K562 (cell line): ENCODE data around the gene BLTP3A. TPM values are rescaled to one million over a fixed set of nuclear protein-coding genes. Genes with fewer than 3 reads are reported as not detected.

Source experiments
- ATAC-seq: fragments of 200-7000 bp; cut with Tn5 transposase; 3 replicates; pipeline ENCODE4 v1.9.1; 2020; ENCODE audit warnings: moderate library complexity
- BruUV-seq: library from RNA; stranded (reverse); fragments of 400-500 nt; replicated peaks from 2 replicates; lab custom pipeline; 2021; lab: Mats Ljungman, UMichigan
- CTCF ChIA-PET: fragments of 300-600 bp; formaldehyde crosslinking; extraction: SDS; loops from one replicate; lab custom pipeline; 2021; ENCODE audit warnings: low intra/inter-chr PET ratio; lab: Yijun Ruan, JAX
- POLR2A ChIA-PET: fragments of 300-600, 350-650 bp; sonication (Branson Sonifier 250); formaldehyde crosslinking; extraction: SDS; loops from one replicate; lab custom pipeline; 2021; ENCODE audit warnings: antibody characterized with exemption, inconsistent platforms; lab: Yijun Ruan, JAX
- DNase-seq, 4 experiments: peaks; one replicate each; pipeline versions ENCODE4 v3.0.0 to v3.0.0-alpha.2; 2011 to 2018; ENCODE audit warnings: low spot score in 3 of 4, mixed read lengths in 3 of 4; ENCODE audit errors: extremely low read depth in 1 of 4
- FAIRE-seq: peaks from 2 replicates; lab custom pipeline; 2011; peaks lifted over from hg19 to GRCh38; lab: Jason Lieb, UNC
- H2AFZ ChIP-seq: 2 replicates; pipeline ENCODE4 v1.6.0; 2011; ENCODE audit warnings: low read depth, low read length, control low read depth, inconsistent platforms
- H3K27ac ChIP-seq: fragments of 200-600 bp; 3 replicates; pipeline ENCODE4 v1.8.0; 2011; ENCODE audit warnings: low read depth, mild to moderate bottlenecking, control low read depth, inconsistent platforms, low read length, moderate library complexity, mixed read lengths; ENCODE audit errors: extremely low read depth
- H3K27me3 ChIP-seq, 2 experiments: fragments of 300-600 bp in 1 of 2; 2 replicates in 1 of 2; 3 replicates in 1 of 2; pipeline versions ENCODE4 v1.6.0 to v1.8.0; 2011; ENCODE audit warnings: inconsistent platforms in 2 of 2, low read length in 2 of 2, mild to moderate bottlenecking in 1 of 2, mixed read lengths in 1 of 2, moderate library complexity in 1 of 2; ENCODE audit not compliant: control insufficient read depth in 2 of 2, insufficient read depth in 2 of 2
- H3K36me3 ChIP-seq: fragments of 300-600 bp; 3 replicates; pipeline ENCODE4 v1.8.0; 2011; ENCODE audit warnings: mild to moderate bottlenecking, low read length, inconsistent platforms; ENCODE audit not compliant: control insufficient read depth, insufficient read depth
- H3K4me1 ChIP-seq, 2 experiments: fragments of 200-600 bp in 1 of 2; replicated peaks in 1 of 2; 2 replicates in 1 of 2; 3 replicates in 1 of 2; pipeline versions ENCODE4 v1.5.1 to v1.8.0; 2011; ENCODE audit warnings: inconsistent platforms in 2 of 2, low read length in 2 of 2, mild to moderate bottlenecking in 1 of 2, mixed read lengths in 1 of 2, moderate library complexity in 1 of 2; ENCODE audit not compliant: control insufficient read depth in 2 of 2, insufficient read depth in 2 of 2
- H3K4me2 ChIP-seq: 2 replicates; pipeline ENCODE4 v1.6.1; 2011; ENCODE audit warnings: low read length, control low read depth, inconsistent platforms, mixed read lengths; ENCODE audit not compliant: insufficient read depth
- H3K4me3 ChIP-seq: fragments of 200-600 bp; sonication (generic), shearing (Covaris generic); 2 replicates; pipeline ENCODE4 v1.5.1; 2016; ENCODE audit warnings: control low read depth, inconsistent platforms
- H3K79me2 ChIP-seq: fragments of 200-600 bp; 3 replicates; pipeline ENCODE4 v1.8.0; 2011; ENCODE audit warnings: low read length, inconsistent platforms; ENCODE audit not compliant: control insufficient read depth, insufficient read depth
- H3K9ac ChIP-seq, 2 experiments: 2 replicates each; pipeline versions ENCODE4 v1.6.0 to v1.6.1; 2011; ENCODE audit warnings: low read depth in 2 of 2, low read length in 2 of 2, control low read depth in 1 of 2, inconsistent platforms in 1 of 2, mild to moderate bottlenecking in 1 of 2, mixed read lengths in 1 of 2; ENCODE audit not compliant: insufficient read depth in 1 of 2
- H3K9me1 ChIP-seq: one replicate; pipeline ENCODE4 v1.6.0; 2011; ENCODE audit warnings: inconsistent platforms, mild to moderate bottlenecking, low read length, moderate library complexity; ENCODE audit not compliant: control insufficient read depth, insufficient read depth
- H3K9me3 ChIP-seq: replicated peaks from 2 replicates; pipeline ENCODE4 v1.5.1; 2011; ENCODE audit warnings: low read depth, low read length, inconsistent platforms; ENCODE audit not compliant: control insufficient read depth, insufficient read depth
- H4K20me1 ChIP-seq: replicated peaks from 2 replicates; pipeline ENCODE4 v1.6.1; 2011; ENCODE audit warnings: low read length, inconsistent platforms, mixed read lengths; ENCODE audit not compliant: control insufficient read depth, insufficient read depth
- ESRRA ChIP-seq: fragments of 450-650 bp; IDR thresholded peaks from 2 replicates; pipeline ENCODE4 v1.6.1; 2014; ENCODE audit warnings: low read depth, mild to moderate bottlenecking, moderate library complexity, borderline replicate concordance
- FOXA1 ChIP-seq: fragments of 450-650 bp; IDR thresholded peaks from 2 replicates; pipeline ENCODE4 v1.6.1; 2016; ENCODE audit warnings: mild to moderate bottlenecking, borderline replicate concordance
- GTF2F1 ChIP-seq: IDR thresholded peaks from 2 replicates; pipeline ENCODE4 v1.6.1; 2011; ENCODE audit warnings: low read depth, low read length, improper control_type of control experiment
- HLTF ChIP-seq: fragments of 450-650 bp; IDR thresholded peaks from 2 replicates; pipeline ENCODE4 v1.6.1; 2016
- RFX5 ChIP-seq: IDR thresholded peaks from 2 replicates; pipeline ENCODE4 v1.6.1; 2011; ENCODE audit warnings: low read depth, mild to moderate bottlenecking, improper control_type of control experiment, low read length
- WGBS: fragments of 100-300 bp; shearing (Covaris generic); methylation state at CpG from one replicate; pipeline ENCODE4 v1.1.6; 2016; ENCODE audit warnings: low coverage, mixed read lengths; ENCODE audit not compliant: insufficient coverage; ENCODE audit errors: missing lambda C conversion rate; 5-methylcytosine and 5-hydroxymethylcytosine counted together
- in situ Hi-C: fragments of 300-500 bp; cut with MboI; formaldehyde crosslinking; loops from 4 replicates; pipeline ENCODE4 v1.15.0; 2018; ENCODE audit warnings: inconsistent platforms, mixed read lengths
- intact Hi-C: fragments of 100-400 bp; cut with micrococcal nuclease; formaldehyde crosslinking; loops from 2 replicates; pipeline ENCODE4 v1.14.2; 2022
- polyA plus RNA-seq, 8 experiments: library from polyadenylated mRNA; depleted of rRNA in 4 of 8; stranded (reverse) in 5 of 8; unstranded in 3 of 8; fragments of >200 nt; fragmentation: Nextera tagmentation in 2 of 8; fragmentation: Illumina TruSeq in 1 of 8; extraction: Ambion mirVana in 2 of 8; extraction: Trizol in 1 of 8; gene quantifications; 2 replicates each; pipeline versions ENCODE4 v1.2.1 to v1.2.3, GENCODE V29; 2011 to 2014; ENCODE audit warnings: inconsistent platforms in 1 of 8, missing spikeins in 1 of 8
- total RNA-seq, 7 experiments: library from RNA; depleted of rRNA in 6 of 7; stranded (reverse); fragments of >200 nt in 6 of 7; fragmentation: Illumina TruSeq in 2 of 7; extraction: Trizol in 2 of 7; gene quantifications; 2 replicates each; pipeline versions ENCODE4 v1.2.1 to v1.2.3, GENCODE V29; 2011 to 2021; ENCODE audit warnings: low replicate concordance in 1 of 7
- TF ChIP-seq, protein P1 (sequence below): sonication (generic); formaldehyde crosslinking; IDR thresholded peaks from 2 replicates; pipeline ENCODE4 v1.8.0; 2022; ENCODE audit warnings: missing genetic modification reagents, mild to moderate bottlenecking, borderline replicate concordance
- TF ChIP-seq, protein P2 (sequence below): fragments of 450-650 bp; formaldehyde crosslinking; IDR thresholded peaks from 2 replicates; pipeline ENCODE4 v1.4.0; 2020; ENCODE audit warnings: mild to moderate bottlenecking, moderate library complexity

Gene BLTP3A
- total and polyA plus RNA-seq, 9 of the 15 experiments (the other 6 are each of a cell fraction or from before 2014, with no cell fraction given) = 7.5 to 34.6 (median 15.5) TPM

DNA sequence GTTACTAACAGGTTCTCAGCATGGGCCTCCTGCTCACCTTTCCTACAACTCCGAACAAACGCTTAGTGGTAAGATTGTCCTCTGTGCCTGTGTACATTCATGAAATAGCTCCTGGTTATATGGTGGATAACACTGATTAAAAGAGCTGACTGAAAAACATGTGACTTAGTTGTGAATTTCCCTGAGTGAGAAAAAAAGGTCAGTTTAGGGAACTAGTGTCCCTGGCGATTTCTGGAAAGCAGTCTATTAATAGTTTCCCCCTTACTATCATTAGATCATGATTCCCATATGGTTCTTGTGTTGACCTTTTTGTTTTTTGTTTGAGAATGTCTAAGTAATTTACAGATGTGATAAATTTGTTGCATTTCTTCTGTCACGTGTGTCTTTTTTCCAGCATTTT, 18.9 kb upstream of the BLTP3A start:
- Histone ChIP-seq H3K79me2 (0 out of 3 replicates have a peak, but pooled peaks cover 3% of the 10 kb centered on the region), H3K27me3 (no peaks in the 10 kb centered on the region), H3K9ac (no peak overlapping the region), H2AFZ (no peak overlapping the region), H3K4me3 (no peak overlapping the region), H3K4me2 (no peak overlapping the region), H3K9me3 (0 out of 2 replicates have a peak, but pooled peaks cover 2% of the 10 kb centered on the region), H3K9me1 (no peaks in the 10 kb centered on the region), H3K4me1 (no peaks in the 10 kb centered on the region; a peak in 1 of 5 replicates), H3K36me3 (peaks cover 76% of the 10 kb centered on the region), H4K20me1 (no peaks in the 10 kb centered on the region), H3K27ac (no peak overlapping the region)
- DNase-seq (no peak), FAIRE-seq (no peak), ATAC-seq (no peak)
- ChIA-PET POLR2A (interaction anchor here (0.6 to 1.6 kb wide), 5 partner anchors 11 to 116 kb away, joined by 3 to 7 read pairs (median 4); partner anchors contain the start of genes BLTP3A and SNRPC), CTCF (no interaction called here)
- TF ChIP-seq ESRRA = no peak
- no peak for TF ChIP-seq GTF2F1
- no peak for TF ChIP-seq FOXA1
- no peak for TF ChIP-seq HLTF
- TF ChIP-seq, protein P1, sequence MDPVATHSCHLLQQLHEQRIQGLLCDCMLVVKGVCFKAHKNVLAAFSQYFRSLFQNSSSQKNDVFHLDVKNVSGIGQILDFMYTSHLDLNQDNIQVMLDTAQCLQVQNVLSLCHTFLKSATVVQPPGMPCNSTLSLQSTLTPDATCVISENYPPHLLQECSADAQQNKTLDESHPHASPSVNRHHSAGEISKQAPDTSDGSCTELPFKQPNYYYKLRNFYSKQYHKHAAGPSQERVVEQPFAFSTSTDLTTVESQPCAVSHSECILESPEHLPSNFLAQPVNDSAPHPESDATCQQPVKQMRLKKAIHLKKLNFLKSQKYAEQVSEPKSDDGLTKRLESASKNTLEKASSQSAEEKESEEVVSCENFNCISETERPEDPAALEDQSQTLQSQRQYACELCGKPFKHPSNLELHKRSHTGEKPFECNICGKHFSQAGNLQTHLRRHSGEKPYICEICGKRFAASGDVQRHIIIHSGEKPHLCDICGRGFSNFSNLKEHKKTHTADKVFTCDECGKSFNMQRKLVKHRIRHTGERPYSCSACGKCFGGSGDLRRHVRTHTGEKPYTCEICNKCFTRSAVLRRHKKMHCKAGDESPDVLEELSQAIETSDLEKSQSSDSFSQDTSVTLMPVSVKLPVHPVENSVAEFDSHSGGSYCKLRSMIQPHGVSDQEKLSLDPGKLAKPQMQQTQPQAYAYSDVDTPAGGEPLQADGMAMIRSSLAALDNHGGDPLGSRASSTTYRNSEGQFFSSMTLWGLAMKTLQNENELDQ (CRISPR knock-in tag) = no peak
- TF ChIP-seq, protein P2, sequence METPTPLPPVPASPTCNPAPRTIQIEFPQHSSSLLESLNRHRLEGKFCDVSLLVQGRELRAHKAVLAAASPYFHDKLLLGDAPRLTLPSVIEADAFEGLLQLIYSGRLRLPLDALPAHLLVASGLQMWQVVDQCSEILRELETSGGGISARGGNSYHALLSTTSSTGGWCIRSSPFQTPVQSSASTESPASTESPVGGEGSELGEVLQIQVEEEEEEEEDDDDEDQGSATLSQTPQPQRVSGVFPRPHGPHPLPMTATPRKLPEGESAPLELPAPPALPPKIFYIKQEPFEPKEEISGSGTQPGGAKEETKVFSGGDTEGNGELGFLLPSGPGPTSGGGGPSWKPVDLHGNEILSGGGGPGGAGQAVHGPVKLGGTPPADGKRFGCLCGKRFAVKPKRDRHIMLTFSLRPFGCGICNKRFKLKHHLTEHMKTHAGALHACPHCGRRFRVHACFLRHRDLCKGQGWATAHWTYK (CRISPR knock-in tag) = no peak
- no peak for TF ChIP-seq RFX5
- in situ Hi-C loops = no loop called here
- WGBS = 94% methylated on average over 4 of the region's 4 CpGs
- no TSS peak for BruUV-seq
- intact Hi-C loops = no loop called here
